B cell (primary cell): ENCODE measurements around the gene TBC1D17. TPM values are rescaled to one million over a fixed set of nuclear protein-coding genes. Genes with fewer than 3 reads are reported as not detected.

ENCODE experiments used
- ATAC-seq: fragments of 200-7000 bp; cut with Tn5 transposase; one replicate; pipeline ENCODE4 v1.10.0; 2021; ENCODE audit warnings: low read depth, mild to moderate bottlenecking, moderate number of reproducible peaks, moderate library complexity
- CTCF ChIA-PET: fragments of 350-600 bp; sonication (Branson Sonifier 250); formaldehyde crosslinking; loops from one replicate; lab custom pipeline; 2021; ENCODE audit warnings: antibody characterized with exemption, inconsistent platforms; lab: Charles Lee
- POLR2A ChIA-PET: fragments of 350-600 bp; sonication (Branson Sonifier 250); formaldehyde crosslinking; loops from one replicate; lab custom pipeline; 2021; ENCODE audit warnings: antibody characterized with exemption; lab: Charles Lee
- DNase-seq: peaks from one replicate; pipeline ENCODE4 v3.0.0; 2013
- H2AFZ ChIP-seq: 2 replicates; pipeline ENCODE4 v1.6.1; 2012; ENCODE audit warnings: mild to moderate bottlenecking, low read depth, low read length; ENCODE audit not compliant: insufficient read depth, poor library complexity, severe bottlenecking
- H3K27ac ChIP-seq, 2 donors: 1 replicate in 1 of 2; 2 replicates in 1 of 2; pipeline ENCODE4 v1.5.1; 2012 to 2013; ENCODE audit warnings: low read length in 2 of 2, mild to moderate bottlenecking in 2 of 2, moderate library complexity in 1 of 2
- H3K27me3 ChIP-seq, 4 experiments: fragments of 200-600 bp in 1 of 4; sonication (generic) in 1 of 4; replicated peaks in 1 of 4; 1 replicate in 2 of 4; 2 replicates in 2 of 4; pipeline versions ENCODE4 v1.6.1 to v1.7.0; 2013 to 2016; ENCODE audit warnings: low read length in 3 of 4, mild to moderate bottlenecking in 2 of 4, mixed read lengths in 1 of 4, moderate library complexity in 1 of 4; ENCODE audit not compliant: insufficient read depth in 4 of 4, control insufficient read depth in 3 of 4; ENCODE audit errors: control extremely low read depth in 1 of 4
- H3K36me3 ChIP-seq, 2 experiments: replicated peaks in 1 of 2; 1 replicate in 1 of 2; 2 replicates in 1 of 2; pipeline versions ENCODE4 v1.6.1 to v1.7.1; 2013; ENCODE audit warnings: low read length in 1 of 2; ENCODE audit not compliant: insufficient read depth in 2 of 2, control insufficient read depth in 1 of 2; ENCODE audit errors: control extremely low read depth in 1 of 2, extremely low read depth in 1 of 2
- H3K4me1 ChIP-seq, 2 donors: fragments of 200-600 bp in 1 of 2; sonication (generic) in 1 of 2; 1 replicate in 1 of 2; 2 replicates in 1 of 2; pipeline versions ENCODE4 v1.5.1 to v1.6.1; 2013 to 2017; ENCODE audit warnings: low read length in 2 of 2; ENCODE audit not compliant: control insufficient read depth in 2 of 2, insufficient read depth in 2 of 2
- H3K4me2 ChIP-seq: replicated peaks from 2 replicates; pipeline ENCODE3; 2012; ENCODE audit warnings: mild to moderate bottlenecking, low read depth, low read length; ENCODE audit not compliant: poor library complexity, severe bottlenecking
- H3K4me3 ChIP-seq, 5 experiments: fragments of 200-600 bp in 1 of 5; sonication (generic) in 1 of 5; 1 replicate in 3 of 5; 2 replicates in 2 of 5; pipeline versions ENCODE4 v1.5.1 to v1.7.0; 2011 to 2016; ENCODE audit warnings: low read length in 4 of 5, mild to moderate bottlenecking in 4 of 5, low read depth in 2 of 5, control low read depth in 1 of 5, moderate library complexity in 1 of 5; ENCODE audit not compliant: insufficient read depth in 1 of 5; ENCODE audit errors: control extremely low read depth in 1 of 5, extremely low read depth in 1 of 5
- H3K79me2 ChIP-seq: fragments of 200-600 bp; sonication (generic); one replicate; pipeline ENCODE4 v1.6.0; 2016; ENCODE audit warnings: low read length; ENCODE audit not compliant: control insufficient read depth, insufficient read depth
- H3K9ac ChIP-seq: fragments of 200-600 bp; sonication (generic); 2 replicates; pipeline ENCODE4 v1.6.1; 2017; ENCODE audit warnings: mild to moderate bottlenecking, low read length, moderate library complexity
- H3K9me3 ChIP-seq, 3 donors: one replicate each; pipeline versions ENCODE4 v1.6.1 to v1.7.1; 2013; ENCODE audit warnings: low read length in 2 of 3; ENCODE audit not compliant: control insufficient read depth in 2 of 3, insufficient read depth in 1 of 3; ENCODE audit errors: control extremely low read depth in 1 of 3
- H4K20me1 ChIP-seq: 2 replicates; pipeline ENCODE4 v1.6.0; 2012; ENCODE audit warnings: mild to moderate bottlenecking, low read length; ENCODE audit not compliant: insufficient read depth, control insufficient read depth, poor library complexity, severe bottlenecking
- H3K27ac Mint-ChIP-seq: one replicate; pipeline ENCODE4 v1.8.0; 2021; ENCODE audit warnings: mixed read lengths
- H3K27me3 Mint-ChIP-seq: one replicate; pipeline ENCODE4 v1.8.0; 2021; ENCODE audit warnings: mixed read lengths
- H3K4me1 Mint-ChIP-seq: one replicate; pipeline ENCODE4 v1.8.0; 2021; ENCODE audit warnings: mixed read lengths
- H3K4me3 Mint-ChIP-seq: one replicate; pipeline ENCODE4 v1.8.0; 2021; ENCODE audit warnings: mixed read lengths
- H3K9me3 Mint-ChIP-seq: one replicate; pipeline ENCODE4 v1.8.0; 2022; ENCODE audit warnings: mixed read lengths; ENCODE audit not compliant: insufficient read depth
- EZH2 ChIP-seq: IDR thresholded peaks from 2 replicates; pipeline ENCODE4 v1.6.1; 2012; ENCODE audit warnings: borderline replicate concordance, low read depth, mild to moderate bottlenecking, moderate library complexity, low read length; ENCODE audit not compliant: insufficient read depth, poor library complexity, severe bottlenecking
- WGBS: methylation state at CpG from one replicate; pipeline ENCODE4 v1.1.5; 2013; ENCODE audit warnings: missing lambda C conversion rate; ENCODE audit not compliant: insufficient coverage; 5-methylcytosine and 5-hydroxymethylcytosine counted together
- intact Hi-C: fragments of 100-400 bp; cut with micrococcal nuclease; formaldehyde crosslinking; loops from one replicate; pipeline ENCODE4 v1.10.0; 2022
- polyA plus RNA-seq: library from polyadenylated mRNA; depleted of rRNA; stranded (reverse); fragments of >200 nt; gene quantifications from 2 replicates; pipeline ENCODE4 v1.2.3, GENCODE V29; 2012
- total RNA-seq, 2 donors: library from RNA; stranded (reverse); fragments of 120-200 nt in 1 of 2; gene quantifications; 1 replicate in 1 of 2; 2 replicates in 1 of 2; pipeline versions ENCODE4 v1.2.3 to v1.2.4, GENCODE V29; 2013 to 2022
- TF ChIP-seq, protein P1 (sequence below): fragments of 200-600 bp; IDR thresholded peaks from one replicate; pipeline ENCODE4 v1.8.0; 2022; ENCODE audit warnings: antibody characterized with exemption, mild to moderate bottlenecking

Gene TBC1D17
- total and polyA plus RNA-seq, 2 donors (not counting 1 experiment from before 2014, with no cell fraction given): 85.7 to 98.7 TPM

DNA sequence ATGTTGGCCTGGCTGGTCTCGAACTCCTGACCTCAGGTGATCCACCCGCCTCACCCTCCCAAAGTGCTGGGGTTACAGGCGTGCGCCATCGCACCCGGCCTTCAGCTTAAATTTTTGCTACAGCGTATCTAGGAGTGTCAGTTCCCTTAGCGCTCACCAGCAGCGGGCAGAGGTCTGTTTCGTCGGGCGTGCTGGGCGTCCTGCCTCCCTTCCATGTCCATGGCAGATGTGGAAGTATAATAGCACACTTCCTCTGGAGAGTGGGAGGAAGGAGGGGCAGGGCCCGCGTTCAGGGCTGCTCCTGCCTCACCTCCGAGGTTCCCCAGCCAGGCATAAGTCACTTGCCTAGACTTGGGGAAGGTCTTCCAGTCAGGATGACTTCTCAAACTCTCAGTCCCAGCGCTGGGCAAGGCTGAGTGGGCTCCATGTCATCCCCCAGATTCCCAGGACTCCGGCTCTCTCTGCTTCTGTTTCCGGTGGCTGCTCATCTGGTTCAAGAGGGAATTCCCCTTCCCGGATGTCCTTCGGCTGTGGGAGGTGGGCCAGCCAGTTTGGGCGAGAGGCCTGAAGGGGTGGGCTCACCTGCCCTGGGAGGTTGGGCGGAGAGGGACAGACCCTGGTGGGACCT, 9.6 kb downstream of the TBC1D17 start:
- H3K36me3 ChIP-seq: peaks cover 0 to 29% of the 10 kb centered on the region in 2 experiments
- no peak overlapping the region for H3K4me3 Mint-ChIP-seq
- no peak overlapping the region for H3K27ac ChIP-seq
- no peak overlapping the region for H3K4me3 ChIP-seq
- no peak overlapping the region for H3K9ac ChIP-seq
- ATAC-seq (no peak), DNase-seq (no peak)
- WGBS: 91% methylated on average over 16 of the region's 23 CpGs
- no peak overlapping the region for H3K4me2 ChIP-seq
- H4K20me1 ChIP-seq: peaks cover 23% of the 10 kb centered on the region
- H3K79me2 ChIP-seq: no peaks in the 10 kb centered on the region
- CTCF ChIA-PET: interaction anchor here (1.2 kb wide), 1 partner anchor 37 kb away, joined by 3 read pairs; the partner anchor contains the start of gene PTOV1
- H3K27me3 ChIP-seq: no peaks in the 10 kb centered on the region
- H3K4me1 Mint-ChIP-seq: peaks cover 18% of the 10 kb centered on the region
- TF ChIP-seq, protein P1, sequence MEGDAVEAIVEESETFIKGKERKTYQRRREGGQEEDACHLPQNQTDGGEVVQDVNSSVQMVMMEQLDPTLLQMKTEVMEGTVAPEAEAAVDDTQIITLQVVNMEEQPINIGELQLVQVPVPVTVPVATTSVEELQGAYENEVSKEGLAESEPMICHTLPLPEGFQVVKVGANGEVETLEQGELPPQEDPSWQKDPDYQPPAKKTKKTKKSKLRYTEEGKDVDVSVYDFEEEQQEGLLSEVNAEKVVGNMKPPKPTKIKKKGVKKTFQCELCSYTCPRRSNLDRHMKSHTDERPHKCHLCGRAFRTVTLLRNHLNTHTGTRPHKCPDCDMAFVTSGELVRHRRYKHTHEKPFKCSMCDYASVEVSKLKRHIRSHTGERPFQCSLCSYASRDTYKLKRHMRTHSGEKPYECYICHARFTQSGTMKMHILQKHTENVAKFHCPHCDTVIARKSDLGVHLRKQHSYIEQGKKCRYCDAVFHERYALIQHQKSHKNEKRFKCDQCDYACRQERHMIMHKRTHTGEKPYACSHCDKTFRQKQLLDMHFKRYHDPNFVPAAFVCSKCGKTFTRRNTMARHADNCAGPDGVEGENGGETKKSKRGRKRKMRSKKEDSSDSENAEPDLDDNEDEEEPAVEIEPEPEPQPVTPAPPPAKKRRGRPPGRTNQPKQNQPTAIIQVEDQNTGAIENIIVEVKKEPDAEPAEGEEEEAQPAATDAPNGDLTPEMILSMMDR: no peak
- TF ChIP-seq EZH2: no peak
- POLR2A ChIA-PET: no interaction called here
- intact Hi-C loops: no loop called here
- no peaks in the 10 kb centered on the region for H3K9me3 Mint-ChIP-seq
- H3K4me1 ChIP-seq: peaks cover 3 to 16% of the 10 kb centered on the region in 2 donors
- H2AFZ ChIP-seq: no peak overlapping the region
- peaks cover 0 to 7% (median 0%) of the 10 kb centered on the region in 3 donors for H3K9me3 ChIP-seq
- no peak overlapping the region for H3K27ac Mint-ChIP-seq
- H3K27me3 Mint-ChIP-seq: no peaks in the 10 kb centered on the region
